Sigmoid colon (tissue), 4 donors: Measurements from ENCODE around the gene HOPX.

ENCODE experiments used
- POLR2A ChIP-seq, 2 donors: fragments of 450-650 bp; IDR thresholded peaks; one replicate each; pipeline ENCODE4 v1.6.1; 2016; ENCODE audit warnings: antibody characterized with exemption in 2 of 2, mild to moderate bottlenecking in 2 of 2, moderate library complexity in 2 of 2
- POLR2AphosphoS5 ChIP-seq, 4 donors: sonication (generic); formaldehyde crosslinking; IDR thresholded peaks; one replicate each; pipeline ENCODE4 v1.6.1; 2017; ENCODE audit warnings: antibody characterized with exemption in 4 of 4
- TF ChIP-seq, protein P1 (sequence below), 4 experiments: fragments of 450-650 bp in 3 of 4; fragments of 200-600 bp in 1 of 4; IDR thresholded peaks; one replicate each; pipeline ENCODE4 v1.5.1; 2016 to 2019; ENCODE audit warnings: antibody characterized with exemption in 4 of 4, mild to moderate bottlenecking in 3 of 4, moderate library complexity in 2 of 4

DNA sequence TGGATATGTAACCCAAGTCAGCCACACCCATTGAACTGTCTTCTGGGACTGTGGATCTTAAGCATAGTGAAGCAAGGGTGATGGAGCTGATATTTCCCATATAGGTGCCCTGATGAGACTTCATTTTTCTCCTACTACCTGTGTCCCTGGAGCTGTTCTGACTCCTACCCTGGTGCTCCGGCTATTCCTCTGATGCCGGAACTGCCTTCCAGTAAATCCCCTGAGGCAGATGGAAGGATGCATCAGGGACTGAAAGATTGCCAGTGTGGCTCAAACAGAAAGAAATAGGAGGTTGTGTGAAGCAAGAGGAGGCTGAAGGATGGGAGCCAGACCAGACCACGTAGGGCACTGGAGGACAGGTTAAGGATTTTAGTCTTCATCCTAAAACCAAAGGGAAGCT lies 74.7 kb downstream of the HOPX start:
- TF ChIP-seq, protein P1, sequence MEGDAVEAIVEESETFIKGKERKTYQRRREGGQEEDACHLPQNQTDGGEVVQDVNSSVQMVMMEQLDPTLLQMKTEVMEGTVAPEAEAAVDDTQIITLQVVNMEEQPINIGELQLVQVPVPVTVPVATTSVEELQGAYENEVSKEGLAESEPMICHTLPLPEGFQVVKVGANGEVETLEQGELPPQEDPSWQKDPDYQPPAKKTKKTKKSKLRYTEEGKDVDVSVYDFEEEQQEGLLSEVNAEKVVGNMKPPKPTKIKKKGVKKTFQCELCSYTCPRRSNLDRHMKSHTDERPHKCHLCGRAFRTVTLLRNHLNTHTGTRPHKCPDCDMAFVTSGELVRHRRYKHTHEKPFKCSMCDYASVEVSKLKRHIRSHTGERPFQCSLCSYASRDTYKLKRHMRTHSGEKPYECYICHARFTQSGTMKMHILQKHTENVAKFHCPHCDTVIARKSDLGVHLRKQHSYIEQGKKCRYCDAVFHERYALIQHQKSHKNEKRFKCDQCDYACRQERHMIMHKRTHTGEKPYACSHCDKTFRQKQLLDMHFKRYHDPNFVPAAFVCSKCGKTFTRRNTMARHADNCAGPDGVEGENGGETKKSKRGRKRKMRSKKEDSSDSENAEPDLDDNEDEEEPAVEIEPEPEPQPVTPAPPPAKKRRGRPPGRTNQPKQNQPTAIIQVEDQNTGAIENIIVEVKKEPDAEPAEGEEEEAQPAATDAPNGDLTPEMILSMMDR (IDR thresholded peaks at IDR 0.05): no peak
- TF ChIP-seq POLR2A (IDR thresholded peaks at IDR 0.05): no peak
- TF ChIP-seq POLR2AphosphoS5 (IDR thresholded peaks at IDR 0.05): no peak
